A549 (cell line): ENCODE results near the gene CARD19. TPM values are rescaled to one million over a fixed set of nuclear protein-coding genes. Genes with fewer than 3 reads are reported as not detected.
A peak's percentile ranks its signal among the peaks of the same experiment; 100 is the strongest.

Experiments used
- ATAC-seq, 2 experiments: fragments of 200-7000 bp in 1 of 2; fragments of >200 bp in 1 of 2; cut with Nextera tagmentation in 1 of 2; cut with Tn5 transposase in 1 of 2; 3 replicates each; pipeline versions ENCODE4 v1.8.0 to v1.9.1; 2018 to 2020; ENCODE audit warnings: mild to moderate bottlenecking in 1 of 2, moderate library complexity in 1 of 2
- CTCF ChIA-PET: fragments of 300-600 bp; sonication (Branson Sonifier 250); formaldehyde crosslinking; extraction: SDS; loops from one replicate; lab custom pipeline; 2021; ENCODE audit warnings: antibody characterized with exemption, inconsistent platforms; lab: Yijun Ruan, JAX
- POLR2A ChIA-PET: fragments of 350-600 bp; formaldehyde crosslinking; extraction: SDS; loops from one replicate; lab custom pipeline; 2021; ENCODE audit warnings: antibody characterized with exemption, inconsistent platforms; lab: Yijun Ruan, JAX
- DNase-seq, 2 experiments: peaks; one replicate each; pipeline versions ENCODE4 v3.0.0 to v3.0.0-alpha.2; 2011 to 2016; ENCODE audit warnings: low read depth in 1 of 2, low spot score in 1 of 2
- FAIRE-seq: peaks from 2 replicates; lab custom pipeline; 2011; peaks lifted over from hg19 to GRCh38; lab: Jason Lieb, UNC
- H3K27ac ChIP-seq, 2 experiments: fragments of >200 bp; sonication (Bioruptor Twin); formaldehyde crosslinking; 3 replicates each; pipeline ENCODE4 v1.5.1; 2016 to 2017
- H3K4me1 ChIP-seq: fragments of >200 bp; sonication (Bioruptor Twin); formaldehyde crosslinking; 3 replicates; pipeline ENCODE4 v1.6.1; 2016
- H3K4me2 ChIP-seq: fragments of >200 bp; sonication (Bioruptor Twin); formaldehyde crosslinking; 3 replicates; pipeline ENCODE4 v1.6.1; 2016
- H3K4me3 ChIP-seq: fragments of >200 bp; sonication (Bioruptor Twin); formaldehyde crosslinking; 3 replicates; pipeline ENCODE4 v1.5.1; 2016
- H3K9me3 ChIP-seq: fragments of >200 bp; sonication (Bioruptor Twin); formaldehyde crosslinking; 3 replicates; pipeline ENCODE4 v1.6.1; 2016
- CBX2 ChIP-seq: fragments of 200-600 bp; sonication (generic); IDR thresholded peaks from 2 replicates; pipeline ENCODE4 v1.6.1; 2016; ENCODE audit warnings: low read depth, mild to moderate bottlenecking, borderline replicate concordance
- CEBPB ChIP-seq, 2 experiments: fragments of >200 bp in 1 of 2; sonication (Bioruptor Twin) in 1 of 2; formaldehyde crosslinking in 1 of 2; IDR thresholded peaks; 2 replicates each; pipeline ENCODE4 v1.6.1; 2012 to 2016
- CHD4 ChIP-seq: fragments of 200-600 bp; sonication (generic); IDR thresholded peaks from 2 replicates; pipeline ENCODE4 v1.6.1; 2016; ENCODE audit warnings: antibody characterized with exemption, mild to moderate bottlenecking, borderline replicate concordance
- EHMT2 ChIP-seq: fragments of 200-600 bp; sonication (generic); IDR thresholded peaks from 2 replicates; pipeline ENCODE4 v1.6.1; 2016; ENCODE audit warnings: antibody characterized with exemption, low read depth, mild to moderate bottlenecking, moderate library complexity
- ESRRA ChIP-seq: fragments of 150-350 bp; IDR thresholded peaks from 2 replicates; pipeline ENCODE4 v1.6.1; 2014; ENCODE audit warnings: mild to moderate bottlenecking, low read length, borderline replicate concordance
- FOSB ChIP-seq: fragments of 250-450 bp; sonication (Bioruptor Pico); IDR thresholded peaks from 2 replicates; pipeline ENCODE4 v1.5.0; 2020; ENCODE audit warnings: mild to moderate bottlenecking, moderate library complexity
- FOXS1 ChIP-seq: fragments of 250-450 bp; sonication (Bioruptor Pico); IDR thresholded peaks from 2 replicates; pipeline ENCODE4 v1.5.0; 2020; ENCODE audit warnings: mild to moderate bottlenecking, moderate library complexity
- HDAC2 ChIP-seq: fragments of 200-600 bp; sonication (generic); IDR thresholded peaks from 2 replicates; pipeline ENCODE4 v1.6.1; 2016
- HEYL ChIP-seq: fragments of 250-450 bp; sonication (Bioruptor Pico); IDR thresholded peaks from 2 replicates; pipeline ENCODE4 v1.8.0; 2021; ENCODE audit warnings: mild to moderate bottlenecking, moderate library complexity
- HOXA7 ChIP-seq: fragments of 250-450 bp; sonication (Bioruptor Pico); IDR thresholded peaks from 2 replicates; pipeline ENCODE4 v1.5.0; 2020; ENCODE audit warnings: mild to moderate bottlenecking, moderate library complexity
- JUN ChIP-seq, 2 experiments: fragments of >200 bp; sonication (Bioruptor Twin); formaldehyde crosslinking; IDR thresholded peaks; 2 replicates in 1 of 2; 3 replicates in 1 of 2; pipeline ENCODE4 v1.6.1; 2016 to 2017
- MAX ChIP-seq: IDR thresholded peaks from 2 replicates; pipeline ENCODE4 v1.6.1; 2012
- NR3C1 ChIP-seq: fragments of >200 bp; sonication (Bioruptor Twin); formaldehyde crosslinking; IDR thresholded peaks from 3 replicates; pipeline ENCODE4 v1.6.1; 2017
- POLR2AphosphoS2 ChIP-seq: conservative IDR thresholded peaks from 2 replicates; pipeline ENCODE4 v1.6.1; 2012; ENCODE audit warnings: low read length, improper control_type of control experiment, inconsistent platforms
- RAD21 ChIP-seq, 2 experiments: fragments of >200 bp in 1 of 2; sonication (Bioruptor Twin) in 1 of 2; formaldehyde crosslinking in 1 of 2; IDR thresholded peaks in 1 of 2; conservative IDR thresholded peaks in 1 of 2; 2 replicates in 1 of 2; 3 replicates in 1 of 2; pipeline ENCODE4 v1.6.1; 2012 to 2018; ENCODE audit warnings: inconsistent platforms in 1 of 2
- RARB ChIP-seq: fragments of 250-450 bp; sonication (Bioruptor Pico); IDR thresholded peaks from 2 replicates; pipeline ENCODE4 v1.8.0; 2021; ENCODE audit warnings: mild to moderate bottlenecking, moderate library complexity
- RNF2 ChIP-seq: fragments of 200-600 bp; sonication (generic); IDR thresholded peaks from 2 replicates; pipeline ENCODE4 v1.6.1; 2016; ENCODE audit warnings: low read depth, mild to moderate bottlenecking, antibody characterized with exemption, moderate library complexity, borderline replicate concordance
- SMC3 ChIP-seq: fragments of >200 bp; sonication (Bioruptor Twin); formaldehyde crosslinking; IDR thresholded peaks from 3 replicates; pipeline ENCODE4 v1.6.1; 2018; ENCODE audit warnings: inconsistent platforms
- ZC3H11A ChIP-seq: fragments of 450-650 bp; IDR thresholded peaks from 2 replicates; pipeline ENCODE4 v1.6.1; 2014; ENCODE audit warnings: antibody characterized with exemption, mild to moderate bottlenecking
- ZNF302 ChIP-seq: fragments of 250-450 bp; sonication (Bioruptor Pico); IDR thresholded peaks from 2 replicates; pipeline ENCODE4 v1.9.0; 2021; ENCODE audit warnings: inconsistent platforms, mild to moderate bottlenecking, moderate library complexity
- WGBS: methylation state at CpG from one replicate; pipeline ENCODE4 v1.1.6; 2017; ENCODE audit errors: missing lambda C conversion rate; 5-methylcytosine and 5-hydroxymethylcytosine counted together
- polyA plus RNA-seq, 4 experiments: library from polyadenylated mRNA; depleted of rRNA in 3 of 4; stranded (reverse); fragments of >200 nt; fragmentation: RNase III in 1 of 4; extraction: RNeasy Plus Mini Kit Qiagen cat#74134 plus additional on column Dnase treatment in 1 of 4; gene quantifications; 2 replicates in 3 of 4; 3 replicates in 1 of 4; pipeline ENCODE4 v1.2.3, GENCODE V29; 2011 to 2017
- TF ChIP-seq, protein P1 (sequence below): fragments of >200 bp; sonication (Bioruptor Twin); formaldehyde crosslinking; IDR thresholded peaks from 3 replicates; pipeline ENCODE4 v1.5.1; 2016
- TF ChIP-seq, protein P2 (sequence below): fragments of 200-600 bp; sonication (generic); IDR thresholded peaks from 2 replicates; pipeline ENCODE4 v1.6.1; 2016; ENCODE audit warnings: antibody characterized with exemption, mild to moderate bottlenecking, moderate library complexity
- TF ChIP-seq, protein P3 (sequence below): fragments of >200 bp; sonication (Bioruptor Twin); formaldehyde crosslinking; IDR thresholded peaks from 2 replicates; pipeline ENCODE4 v1.6.1; 2016

CARD19 gene
- polyA plus RNA-seq, 2 of the 4 experiments (the other 2 are of a cell fraction), result 27.6 to 30.3 TPM

DNA sequence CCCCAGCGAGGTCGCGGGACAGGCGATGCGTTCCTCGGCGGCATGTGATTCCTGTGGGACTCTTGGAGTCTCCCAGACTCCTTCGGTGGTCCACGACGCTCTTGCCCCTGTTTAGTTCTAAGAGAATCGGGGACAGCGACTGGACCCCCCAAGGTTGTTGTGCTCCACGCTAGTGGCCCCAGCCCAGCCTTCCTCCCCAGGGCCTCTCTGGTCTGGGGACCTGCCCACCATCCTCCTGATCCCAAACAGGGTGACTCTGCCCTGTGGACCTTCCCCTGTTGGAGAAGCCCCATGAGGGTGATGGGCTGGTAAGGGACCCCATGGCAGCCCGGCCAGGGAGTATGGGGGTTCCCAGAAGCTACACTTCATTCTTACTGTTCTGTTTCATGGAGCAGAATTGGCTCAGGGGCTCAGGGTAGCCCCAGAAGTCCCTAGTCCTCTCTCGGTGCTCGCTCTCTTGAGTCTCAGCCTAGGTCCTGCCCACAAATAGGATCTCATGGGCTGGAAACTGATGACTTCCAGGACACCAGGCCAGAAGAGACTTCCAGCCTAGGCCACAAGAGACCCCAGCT, 880 bp downstream of the CARD19 start:
- H3K4me1 ChIP-seq, result peaks cover 54% of the 10 kb centered on the region
- CTCF ChIA-PET, result interaction anchor here (0.6 to 4.4 kb wide), 4 partner anchors 11 to 206 kb away, joined by 3 to 47 read pairs (median 5); no protein-coding TSS in a partner anchor
- peak overlapping the region; percentile 88 to 99 for H3K27ac ChIP-seq
- 12% methylated on average over 16 of the region's 16 CpGs for WGBS
- TF ChIP-seq HDAC2, result no peak
- peak; percentile 39; the same call in 1 of the 2 replicates for TF ChIP-seq MAX
- no peaks in the 10 kb centered on the region for H3K9me3 ChIP-seq
- ATAC-seq (no peak), DNase-seq (no peak), FAIRE-seq (no peak)
- H3K4me2 ChIP-seq, result peak overlapping the region; percentile 95
- POLR2A ChIA-PET, result interaction anchor here (2.1 kb wide), 1 partner anchor 23 kb away, joined by 12 read pairs; no protein-coding TSS in a partner anchor
- H3K4me3 ChIP-seq, result peak overlapping the region; percentile 88

- H3K4me2 ChIP-seq, result peak overlapping the region; percentile 95
- peak overlapping the region; percentile 88 to 99 for H3K27ac ChIP-seq
- DNase-seq, result no peak
- ChIA-PET CTCF (interaction anchor here (0.9 to 4.4 kb wide), 8 partner anchors 10 to 205 kb away, joined by 3 to 47 read pairs (median 4); no protein-coding TSS in a partner anchor), POLR2A (interaction anchor here (0.6 to 1.6 kb wide), 2 partner anchors 22 to 74 kb away, joined by 3 to 5 read pairs; no protein-coding TSS in a partner anchor)
- peaks cover 46% of the 10 kb centered on the region for H3K4me1 ChIP-seq
- peak overlapping the region; percentile 88 for H3K4me3 ChIP-seq
- 52% methylated on average over 5 of the region's 11 CpGs for WGBS
- no peak for ATAC-seq
- TF ChIP-seq HEYL (CRISPR knock-in tag), result no peak
- TF ChIP-seq ESRRA, result no peak
- TF ChIP-seq, protein P1, sequence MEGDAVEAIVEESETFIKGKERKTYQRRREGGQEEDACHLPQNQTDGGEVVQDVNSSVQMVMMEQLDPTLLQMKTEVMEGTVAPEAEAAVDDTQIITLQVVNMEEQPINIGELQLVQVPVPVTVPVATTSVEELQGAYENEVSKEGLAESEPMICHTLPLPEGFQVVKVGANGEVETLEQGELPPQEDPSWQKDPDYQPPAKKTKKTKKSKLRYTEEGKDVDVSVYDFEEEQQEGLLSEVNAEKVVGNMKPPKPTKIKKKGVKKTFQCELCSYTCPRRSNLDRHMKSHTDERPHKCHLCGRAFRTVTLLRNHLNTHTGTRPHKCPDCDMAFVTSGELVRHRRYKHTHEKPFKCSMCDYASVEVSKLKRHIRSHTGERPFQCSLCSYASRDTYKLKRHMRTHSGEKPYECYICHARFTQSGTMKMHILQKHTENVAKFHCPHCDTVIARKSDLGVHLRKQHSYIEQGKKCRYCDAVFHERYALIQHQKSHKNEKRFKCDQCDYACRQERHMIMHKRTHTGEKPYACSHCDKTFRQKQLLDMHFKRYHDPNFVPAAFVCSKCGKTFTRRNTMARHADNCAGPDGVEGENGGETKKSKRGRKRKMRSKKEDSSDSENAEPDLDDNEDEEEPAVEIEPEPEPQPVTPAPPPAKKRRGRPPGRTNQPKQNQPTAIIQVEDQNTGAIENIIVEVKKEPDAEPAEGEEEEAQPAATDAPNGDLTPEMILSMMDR, result no peak
- no peak for TF ChIP-seq NR3C1
- 0 out of 3 replicates have a peak, but pooled peaks cover 3% of the 10 kb centered on the region for H3K9me3 ChIP-seq
- FAIRE-seq, result no peak
These were observed 1.6 kb downstream of the CARD19 start for GRCh38 chr9:93097511-93098201.

DNA sequence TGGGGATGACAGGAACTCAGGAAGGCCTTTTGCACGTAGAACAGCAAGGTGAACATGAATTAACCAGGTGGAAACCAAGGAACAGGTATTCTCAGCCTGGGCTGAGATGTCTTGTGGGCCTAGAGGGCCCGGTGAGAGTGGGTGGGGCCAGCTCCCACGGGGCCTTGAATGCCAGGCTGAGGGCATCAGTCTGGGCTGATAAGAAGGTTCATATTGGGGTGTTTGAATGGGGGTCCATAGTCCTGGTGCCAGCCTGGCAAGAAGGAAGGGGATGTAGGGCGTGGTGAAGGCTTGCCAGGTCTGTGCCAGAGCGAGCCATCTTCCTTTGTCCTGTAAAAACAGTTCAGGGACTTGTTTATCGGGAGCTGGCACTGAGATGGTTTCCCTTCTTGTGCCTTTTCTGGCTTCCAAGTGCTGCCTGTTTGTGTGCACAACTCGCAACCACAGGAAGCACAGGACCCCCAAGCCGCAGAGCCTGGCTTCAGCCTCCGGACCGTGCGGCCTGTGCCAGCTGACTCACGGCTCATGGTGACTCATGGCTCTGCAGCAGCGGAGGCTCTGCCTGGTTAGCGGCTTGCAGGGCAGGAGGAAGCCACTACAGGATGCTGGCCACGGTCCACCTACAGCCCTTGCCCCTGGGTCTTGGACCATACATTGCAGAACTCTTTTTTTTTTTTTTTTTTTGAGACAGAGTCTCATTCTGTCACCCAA, 2.4 kb downstream of the CARD19 start:
- H3K9me3 ChIP-seq, result peaks cover 3% of the 10 kb centered on the region; the same call in 1 of the 3 replicates
- peak; percentile 73 to 77 for ATAC-seq
- peak overlapping the region; percentile 88 to 99 for H3K27ac ChIP-seq
- CTCF ChIA-PET, result interaction anchor here (0.6 to 4.4 kb wide), 9 partner anchors 9 to 204 kb away, joined by 3 to 47 read pairs (median 4); no protein-coding TSS in a partner anchor
- H3K4me1 ChIP-seq, result peaks cover 39% of the 10 kb centered on the region
- no peak for FAIRE-seq
- peak; percentile 85 to 96 for DNase-seq
- H3K4me3 ChIP-seq, result peak overlapping the region; percentile 88; the same call in 2 of the 3 replicates
- POLR2A ChIA-PET, result interaction anchor here (0.6 to 1.6 kb wide), 3 partner anchors 22 to 216 kb away, joined by 3 to 4 read pairs (median 3); partner anchors contain the start of gene NINJ1
- WGBS, result 11% methylated on average over 14 of the region's 15 CpGs
- peak overlapping the region; percentile 95 for H3K4me2 ChIP-seq
- no peak for TF ChIP-seq FOSB (CRISPR knock-in tag)
- TF ChIP-seq, protein P2, sequence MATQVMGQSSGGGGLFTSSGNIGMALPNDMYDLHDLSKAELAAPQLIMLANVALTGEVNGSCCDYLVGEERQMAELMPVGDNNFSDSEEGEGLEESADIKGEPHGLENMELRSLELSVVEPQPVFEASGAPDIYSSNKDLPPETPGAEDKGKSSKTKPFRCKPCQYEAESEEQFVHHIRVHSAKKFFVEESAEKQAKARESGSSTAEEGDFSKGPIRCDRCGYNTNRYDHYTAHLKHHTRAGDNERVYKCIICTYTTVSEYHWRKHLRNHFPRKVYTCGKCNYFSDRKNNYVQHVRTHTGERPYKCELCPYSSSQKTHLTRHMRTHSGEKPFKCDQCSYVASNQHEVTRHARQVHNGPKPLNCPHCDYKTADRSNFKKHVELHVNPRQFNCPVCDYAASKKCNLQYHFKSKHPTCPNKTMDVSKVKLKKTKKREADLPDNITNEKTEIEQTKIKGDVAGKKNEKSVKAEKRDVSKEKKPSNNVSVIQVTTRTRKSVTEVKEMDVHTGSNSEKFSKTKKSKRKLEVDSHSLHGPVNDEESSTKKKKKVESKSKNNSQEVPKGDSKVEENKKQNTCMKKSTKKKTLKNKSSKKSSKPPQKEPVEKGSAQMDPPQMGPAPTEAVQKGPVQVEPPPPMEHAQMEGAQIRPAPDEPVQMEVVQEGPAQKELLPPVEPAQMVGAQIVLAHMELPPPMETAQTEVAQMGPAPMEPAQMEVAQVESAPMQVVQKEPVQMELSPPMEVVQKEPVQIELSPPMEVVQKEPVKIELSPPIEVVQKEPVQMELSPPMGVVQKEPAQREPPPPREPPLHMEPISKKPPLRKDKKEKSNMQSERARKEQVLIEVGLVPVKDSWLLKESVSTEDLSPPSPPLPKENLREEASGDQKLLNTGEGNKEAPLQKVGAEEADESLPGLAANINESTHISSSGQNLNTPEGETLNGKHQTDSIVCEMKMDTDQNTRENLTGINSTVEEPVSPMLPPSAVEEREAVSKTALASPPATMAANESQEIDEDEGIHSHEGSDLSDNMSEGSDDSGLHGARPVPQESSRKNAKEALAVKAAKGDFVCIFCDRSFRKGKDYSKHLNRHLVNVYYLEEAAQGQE, result no peak
- TF ChIP-seq HDAC2, result no peak
- TF ChIP-seq HOXA7 (CRISPR knock-in tag), result no peak
- TF ChIP-seq CHD4, result no peak
- TF ChIP-seq EHMT2, result no peak
- TF ChIP-seq MAX, result peak; percentile 62
- TF ChIP-seq ZNF302, result no peak
- TF ChIP-seq CBX2, result no peak
- no peak for TF ChIP-seq HEYL (CRISPR knock-in tag)
- no peak for TF ChIP-seq FOXS1
- no peak for TF ChIP-seq ZC3H11A
- TF ChIP-seq, protein P3, sequence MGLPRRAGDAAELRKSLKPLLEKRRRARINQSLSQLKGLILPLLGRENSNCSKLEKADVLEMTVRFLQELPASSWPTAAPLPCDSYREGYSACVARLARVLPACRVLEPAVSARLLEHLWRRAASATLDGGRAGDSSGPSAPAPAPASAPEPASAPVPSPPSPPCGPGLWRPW, result no peak
- TF ChIP-seq RAD21 (conservative IDR thresholded peaks at IDR 0.05 in 1 of 2, IDR thresholded peaks at IDR 0.05 in 1 of 2), result 0 out of 5 replicates have a peak, but pooled peaks of 1 of the 2 experiments have one; percentile 8
- 0 out of 4 replicates have a peak, but pooled peaks of 1 of the 2 experiments have one; percentile 21 for TF ChIP-seq CEBPB (IDR thresholded peaks at IDR 0.05)
- TF ChIP-seq JUN (IDR thresholded peaks at IDR 0.05), result peak in 1 of 2 experiments; percentile 28; a peak in 1 of 5 replicates
- TF ChIP-seq POLR2AphosphoS2, result no peak
- TF ChIP-seq RNF2, result no peak
- no peak for TF ChIP-seq SMC3
- no peak for TF ChIP-seq RARB (CRISPR knock-in tag)
